Uterus (tissue), 2 donors: Measurements from ENCODE around the gene PRF1.

ENCODE experiments used
- CTCF ChIP-seq, 4 experiments: fragments of 200-600 bp in 2 of 4; fragments of 450-650 bp in 2 of 4; sonication (generic) in 2 of 4; IDR thresholded peaks; one replicate each; pipeline ENCODE4 v1.5.1; 2016 to 2019; ENCODE audit warnings: antibody characterized with exemption in 4 of 4, mild to moderate bottlenecking in 2 of 4, moderate library complexity in 1 of 4
- POLR2A ChIP-seq, 2 donors: fragments of 450-650 bp; IDR thresholded peaks; one replicate each; pipeline ENCODE4 v1.6.1; 2016; ENCODE audit warnings: antibody characterized with exemption in 2 of 2, mild to moderate bottlenecking in 1 of 2, moderate library complexity in 1 of 2

- TF ChIP-seq CTCF (IDR thresholded peaks at IDR 0.05) (peak in 3 of 4 experiments; percentile 33 to 37 (median 36)), POLR2A (IDR thresholded peaks at IDR 0.05) (no peak)
Observed at GRCh38 chr10:70558871-70559810, 43.4 kb downstream of the PRF1 start.
